HK-2 (cell line): ENCODE results near the gene C20orf141.

Experiments used
- DNase-seq: peaks from one replicate; pipeline ENCODE4 v3.0.0-alpha.2; 2018; ENCODE audit not compliant: unreplicated experiment

The C20orf141 gene

DNA sequence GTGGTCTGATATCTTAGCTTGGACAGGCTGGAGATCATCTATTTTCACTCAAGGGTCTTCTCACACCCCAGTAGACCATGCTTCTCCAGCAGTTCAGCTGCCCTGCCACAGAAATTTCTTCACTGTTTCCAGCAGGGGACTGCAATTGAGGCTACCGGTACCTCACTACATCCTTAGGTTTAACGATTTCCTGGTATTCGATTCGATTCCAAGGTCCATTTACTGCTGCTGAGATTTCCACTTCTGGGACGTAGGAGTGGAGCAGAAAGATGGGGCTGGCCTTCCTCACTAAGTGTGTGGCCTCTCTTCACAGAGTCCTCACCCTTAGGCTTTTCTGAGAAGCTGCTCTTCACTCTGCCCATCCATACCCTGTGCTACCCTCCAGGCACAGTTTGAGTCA is 31.9 kb downstream of the C20orf141 start:
- no peak for DNase-seq

DNA sequence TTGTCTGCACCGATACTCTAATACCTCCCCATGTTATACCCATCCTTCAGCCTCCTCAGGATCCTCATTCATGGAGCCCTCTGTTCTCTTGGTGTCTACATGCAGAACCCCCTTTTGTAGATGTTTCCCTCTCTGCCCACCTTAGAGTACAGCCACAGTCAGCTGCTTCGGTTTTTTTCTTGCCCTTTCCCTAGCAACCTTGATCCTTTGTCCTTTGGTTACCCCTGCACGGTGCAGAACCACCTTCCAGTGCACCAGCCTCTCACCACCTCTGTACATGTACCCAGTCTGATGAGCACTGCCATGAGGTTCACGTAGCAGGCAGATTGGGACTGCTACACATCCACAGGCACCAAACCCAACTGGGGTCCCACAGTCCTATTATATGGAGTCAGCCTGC is 33.0 kb downstream of the C20orf141 start:
- no peak for DNase-seq

DNA sequence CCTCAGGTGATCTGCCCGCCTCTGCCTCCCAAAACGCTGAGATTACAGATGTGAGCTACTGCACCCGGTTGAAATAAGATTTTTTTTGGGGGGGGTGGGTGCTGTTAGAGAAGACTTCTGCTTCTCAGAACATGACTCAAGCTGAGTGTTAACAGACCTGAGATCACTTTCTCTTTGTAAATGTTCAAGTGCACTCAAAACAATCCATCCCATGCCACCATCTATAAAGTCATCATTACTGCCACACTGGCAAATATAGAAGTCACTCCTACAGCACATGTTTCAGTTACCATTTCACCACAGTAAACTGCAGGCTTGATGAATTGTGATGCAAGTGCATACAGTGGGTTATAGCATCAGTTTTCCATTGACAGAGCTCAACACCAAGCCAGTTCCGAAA is 34.7 kb downstream of the C20orf141 start:
- no peak for DNase-seq

DNA sequence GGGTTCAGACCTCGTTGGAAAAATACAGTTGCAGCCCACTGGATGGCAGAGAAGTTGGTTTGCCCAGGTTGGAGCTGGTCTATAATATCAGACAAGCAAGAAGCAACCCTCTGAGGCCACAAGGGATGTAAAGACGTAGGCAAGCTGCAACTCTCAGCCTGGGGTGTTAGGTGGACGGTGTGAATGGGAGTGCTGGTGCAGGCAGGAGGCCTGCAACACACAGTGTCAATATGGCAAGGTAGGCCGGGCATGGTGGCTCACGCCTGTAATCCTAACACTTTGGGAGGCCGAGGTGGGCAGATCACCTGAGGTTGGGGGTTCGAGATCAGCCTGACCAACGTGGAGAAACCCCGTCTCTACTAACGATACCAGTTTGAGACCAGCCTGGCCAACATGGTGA is 36.3 kb downstream of the C20orf141 start:
- no peak for DNase-seq

DNA sequence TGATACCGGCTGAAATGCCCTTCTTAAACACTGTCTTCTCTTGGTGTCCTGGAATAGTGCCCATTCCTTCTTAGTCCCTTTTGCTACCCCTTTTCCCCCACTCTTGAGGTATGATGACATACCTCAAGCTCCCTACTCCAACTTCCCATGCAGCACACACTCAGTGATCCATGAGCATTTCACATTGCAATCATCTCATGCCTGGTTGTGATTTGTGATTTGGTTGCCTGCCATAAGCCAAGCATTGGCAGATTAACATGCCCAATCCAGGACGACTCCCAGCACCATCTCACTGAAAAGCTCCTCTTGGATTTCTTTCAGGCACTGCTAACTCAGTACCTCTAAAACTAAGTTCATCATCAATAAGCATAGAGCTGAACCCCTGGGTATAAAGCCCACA is 43.8 kb downstream of the C20orf141 start:
- no peak for DNase-seq

DNA sequence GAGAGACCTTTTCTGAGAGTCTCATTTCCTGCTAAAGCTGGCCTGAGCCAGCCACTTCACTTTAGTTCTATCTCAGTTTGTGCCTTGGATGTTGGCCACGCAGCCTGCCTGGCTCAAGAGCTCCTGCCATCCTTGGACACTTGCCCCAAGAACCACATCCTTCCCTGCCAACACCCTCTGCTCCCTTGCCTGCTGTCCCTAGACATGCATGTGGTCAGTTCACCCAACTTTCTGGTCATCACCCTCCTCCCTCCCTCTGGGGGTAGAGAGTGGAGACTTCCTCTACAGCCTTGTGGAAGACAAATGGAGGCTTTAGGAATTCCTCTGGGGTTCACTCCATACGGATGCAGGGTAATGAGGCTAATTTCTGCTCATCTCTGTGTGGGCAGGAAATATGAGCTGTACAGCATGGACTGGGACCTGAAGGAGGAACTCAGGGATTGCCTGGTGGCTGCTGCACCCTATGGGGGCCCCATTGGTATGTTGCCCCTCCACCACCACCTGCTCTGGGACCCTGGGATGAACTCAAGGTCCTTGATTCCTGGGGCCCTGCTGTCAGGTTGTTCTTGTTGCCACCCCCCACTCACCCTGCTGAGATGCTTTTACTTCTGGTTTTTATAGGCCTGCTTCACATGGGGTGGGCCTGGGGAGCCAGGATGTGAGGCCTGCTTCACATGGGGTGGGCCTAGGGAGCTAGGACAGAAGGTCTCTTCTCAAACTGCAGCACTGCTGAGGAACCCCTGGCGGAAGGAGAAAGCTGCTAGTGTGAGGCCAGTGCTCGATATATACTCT is 44.7 kb downstream of the C20orf141 start:
- no peak for DNase-seq

DNA sequence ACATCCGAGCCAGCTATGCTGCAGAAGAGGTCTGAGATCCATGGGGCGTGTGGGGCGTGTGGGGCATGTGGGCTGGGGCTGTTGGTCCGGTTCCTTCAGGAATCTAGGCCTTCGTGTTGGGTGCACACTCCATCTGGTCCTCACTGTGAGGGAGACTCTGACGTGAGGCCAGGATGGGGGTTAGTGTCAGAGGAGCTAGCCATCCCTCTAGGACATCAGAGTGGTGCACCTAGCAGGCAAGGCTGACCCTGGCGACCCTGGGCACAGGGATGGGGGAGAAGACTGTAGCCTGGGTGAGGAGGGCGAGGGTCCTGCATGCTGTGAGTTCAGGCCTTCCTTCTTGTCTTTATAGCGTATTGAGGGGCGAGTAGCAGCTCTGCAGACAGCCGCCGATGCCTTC is 49.8 kb downstream of the C20orf141 start:
- no peak for DNase-seq

DNA sequence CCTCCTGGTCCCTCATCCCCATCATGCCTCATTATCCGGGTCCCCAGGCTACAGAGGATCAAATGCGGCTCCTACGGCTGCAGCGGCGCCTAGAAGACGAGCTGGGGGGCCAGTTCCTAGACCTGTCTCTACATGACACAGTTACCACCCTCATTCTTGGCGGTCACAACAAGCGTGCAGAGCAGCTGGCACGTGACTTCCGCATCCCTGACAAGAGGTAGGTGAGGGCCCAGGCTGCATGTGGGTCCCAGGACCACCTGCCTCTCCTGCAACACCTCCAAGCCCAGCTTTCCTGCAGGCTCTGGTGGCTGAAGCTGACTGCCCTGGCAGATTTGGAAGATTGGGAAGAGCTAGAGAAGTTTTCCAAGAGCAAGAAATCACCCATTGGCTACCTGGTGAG is 50.3 kb downstream of the C20orf141 start:
- no peak for DNase-seq
